Stimulated activated CD4-positive, alpha-beta T cell treated with anti-CD3 and anti-CD28 coated beads, Interleukin-1b, Interleukin-23, amount 100 ng/mL, for 4 hours (primary cell): ENCODE measurements around the gene C2CD2L.
"Not testable (repeated sequence)": the region's sequence is repeated elsewhere in the genome, so short reads cannot be mapped to it uniquely, and the experiment has no call there.

ENCODE experiments used
- DNase-seq, 2 donors: peaks; one replicate each; pipeline ENCODE4 v3.0.0-alpha.2; 2020; ENCODE audit warnings: low read depth in 2 of 2

C2CD2L gene

DNA sequence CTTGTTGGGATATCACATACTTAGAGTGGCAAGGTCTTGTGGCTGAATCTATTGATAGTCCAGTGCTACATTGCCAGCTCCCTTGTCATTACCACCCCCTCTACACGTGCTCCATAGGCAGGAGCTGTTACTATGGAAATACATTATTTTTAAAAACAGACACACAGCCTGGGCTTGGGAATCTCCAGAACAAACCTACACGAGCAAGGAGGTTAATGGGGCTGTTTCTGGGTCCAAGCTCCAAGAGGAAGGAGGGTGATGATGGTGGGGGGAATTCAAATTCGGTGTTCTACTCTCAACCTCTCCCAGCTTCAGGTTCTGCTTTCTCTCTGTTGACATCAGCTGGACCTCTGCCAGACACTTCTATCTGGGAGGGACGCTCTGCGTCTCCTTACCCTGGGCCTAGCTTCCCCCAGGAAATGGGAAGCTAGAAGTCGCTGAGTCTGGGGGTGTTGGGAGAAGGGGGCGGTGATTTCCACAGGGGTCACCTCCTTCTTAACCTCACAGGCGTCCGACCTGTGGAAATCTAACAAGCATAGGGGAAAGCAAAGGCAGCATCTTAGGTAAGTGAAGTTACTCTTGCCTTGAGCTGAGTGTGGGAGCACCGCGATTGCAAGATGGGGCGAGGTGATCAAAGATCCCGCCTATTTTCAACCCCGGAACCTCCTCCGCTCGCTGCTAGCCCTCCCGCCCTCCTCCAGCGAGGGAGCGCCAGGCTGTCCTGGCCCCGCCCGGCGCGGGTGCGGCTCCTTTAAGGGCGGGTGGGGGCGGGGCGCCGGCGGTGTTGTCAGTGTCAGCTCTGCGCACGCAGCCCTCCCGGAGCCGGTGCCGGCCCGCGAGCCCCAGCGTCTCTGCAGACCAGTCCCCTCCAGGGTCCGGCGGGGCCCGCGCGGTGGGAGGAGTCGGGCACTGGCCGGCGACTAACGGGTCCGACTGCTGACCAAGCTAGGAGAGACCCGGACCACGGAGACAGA, at the start of gene C2CD2L:
TSS of gene C2CD2L (plus strand) at position 781 of the 974 bp plus-strand sequence. CDS start 398 bp downstream, outside the sequence.
- peak; percentile 78 to 87 for DNase-seq

DNA sequence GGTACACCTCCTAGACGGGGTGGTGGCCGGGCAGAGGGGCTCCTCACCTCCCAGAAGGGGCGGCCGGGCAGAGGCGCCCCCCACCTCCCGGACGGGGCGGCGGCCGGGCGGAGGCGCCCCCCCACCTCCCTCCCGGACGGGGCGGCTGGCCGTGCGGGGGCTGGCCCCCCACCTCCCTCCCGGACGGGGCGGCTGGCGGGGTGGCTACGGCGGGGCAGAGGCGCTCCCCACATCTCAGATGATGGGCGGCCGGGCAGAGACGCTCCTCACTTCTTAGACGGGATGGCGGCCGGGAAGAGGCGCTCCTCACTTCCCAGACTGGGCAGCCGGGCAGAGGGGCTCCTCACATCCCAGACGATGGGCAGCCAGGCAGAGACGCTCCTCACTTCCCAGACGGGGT, 48.0 kb upstream of the C2CD2L start:
- not testable (repeated sequence) for DNase-seq

DNA sequence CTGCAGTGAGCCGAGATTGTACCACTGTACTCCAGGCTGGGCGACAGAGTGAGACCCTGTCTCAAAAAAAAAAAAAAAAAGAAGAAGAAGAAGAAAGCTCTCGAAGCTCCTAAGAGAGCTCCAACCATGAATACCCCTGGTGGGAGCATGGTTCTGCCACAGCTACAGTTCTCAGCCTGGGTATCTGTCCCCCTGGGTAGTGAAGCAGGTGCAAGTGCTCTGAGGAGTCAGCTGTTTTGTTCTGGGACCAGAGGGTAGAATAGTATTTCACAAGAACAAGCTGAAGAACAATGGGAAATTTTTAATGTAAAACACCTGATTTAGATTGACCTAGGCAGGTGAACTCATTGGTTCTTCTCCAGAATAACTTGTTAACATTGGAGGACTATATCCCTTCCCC, 45.9 kb upstream of the C2CD2L start:
- no peak for DNase-seq

DNA sequence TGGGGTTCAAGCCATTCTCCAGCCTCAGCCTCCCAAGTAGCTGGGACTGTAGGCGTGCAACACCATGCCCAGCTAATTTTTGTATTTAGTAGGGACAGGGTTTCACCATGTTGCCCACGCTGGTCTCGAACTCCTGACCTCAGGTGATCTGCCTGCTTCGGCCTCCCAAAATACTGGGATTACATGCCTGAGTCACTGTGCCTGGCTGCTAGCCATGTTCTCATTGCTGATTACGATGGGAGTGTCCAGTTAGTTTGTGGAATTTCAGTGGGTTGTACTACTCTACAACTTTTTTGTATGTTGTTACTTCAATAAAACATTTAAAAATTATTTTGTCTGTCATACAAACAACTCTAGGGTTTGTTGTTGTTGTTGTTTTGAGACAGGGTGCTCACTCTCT, 44.4 kb upstream of the C2CD2L start:
- no peak for DNase-seq

DNA sequence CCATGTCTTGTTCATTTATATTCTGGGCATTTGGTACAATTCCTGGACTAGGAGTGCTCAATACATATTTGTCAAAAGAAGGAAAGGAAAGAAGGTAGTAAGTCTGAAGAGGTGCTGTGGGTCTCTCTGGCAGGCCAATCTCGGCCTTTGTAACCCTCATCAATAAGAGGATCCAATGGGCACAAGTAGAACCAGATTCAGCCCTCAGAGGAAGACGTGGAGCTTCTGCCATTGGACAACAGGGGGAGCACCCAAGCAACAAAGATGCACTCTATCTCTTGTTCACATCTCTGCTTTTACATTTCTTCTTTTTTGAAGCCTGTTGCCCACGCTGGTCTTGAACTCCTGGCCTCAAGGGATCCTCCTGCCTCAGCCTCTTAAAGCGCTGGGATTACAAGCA, 41.8 kb upstream of the C2CD2L start:
- DNase-seq, result peak; percentile 9 to 31

- peak; percentile 97 for DNase-seq
These were observed 39.5 kb upstream of the C2CD2L start, which contains the start of gene VPS11 for GRCh38 chr11:119067371-119068222. Gene VPS11, plus strand, starts transcription at chr11:119067818. Its CDS starts 6 bp downstream, at chr11:119067824.

DNA sequence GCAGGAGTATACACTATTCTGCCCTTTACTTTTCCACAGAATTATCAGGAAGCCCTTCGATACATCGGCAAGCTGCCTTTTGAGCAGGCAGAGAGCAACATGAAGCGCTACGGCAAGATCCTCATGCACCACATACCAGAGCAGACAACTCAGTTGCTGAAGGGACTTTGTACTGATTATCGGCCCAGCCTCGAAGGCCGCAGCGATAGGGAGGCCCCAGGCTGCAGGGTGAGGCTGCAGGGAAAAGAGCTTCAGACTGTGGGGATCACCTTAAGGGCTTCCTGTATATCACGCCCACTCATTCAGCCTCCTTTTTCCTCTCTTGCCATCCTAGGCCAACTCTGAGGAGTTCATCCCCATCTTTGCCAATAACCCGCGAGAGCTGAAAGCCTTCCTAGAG, 29.3 kb upstream of the C2CD2L start:
- no peak for DNase-seq

GRCh38 chr11:119078675-119079420, 28.3 kb upstream of the C2CD2L start:
- no peak for DNase-seq

DNA sequence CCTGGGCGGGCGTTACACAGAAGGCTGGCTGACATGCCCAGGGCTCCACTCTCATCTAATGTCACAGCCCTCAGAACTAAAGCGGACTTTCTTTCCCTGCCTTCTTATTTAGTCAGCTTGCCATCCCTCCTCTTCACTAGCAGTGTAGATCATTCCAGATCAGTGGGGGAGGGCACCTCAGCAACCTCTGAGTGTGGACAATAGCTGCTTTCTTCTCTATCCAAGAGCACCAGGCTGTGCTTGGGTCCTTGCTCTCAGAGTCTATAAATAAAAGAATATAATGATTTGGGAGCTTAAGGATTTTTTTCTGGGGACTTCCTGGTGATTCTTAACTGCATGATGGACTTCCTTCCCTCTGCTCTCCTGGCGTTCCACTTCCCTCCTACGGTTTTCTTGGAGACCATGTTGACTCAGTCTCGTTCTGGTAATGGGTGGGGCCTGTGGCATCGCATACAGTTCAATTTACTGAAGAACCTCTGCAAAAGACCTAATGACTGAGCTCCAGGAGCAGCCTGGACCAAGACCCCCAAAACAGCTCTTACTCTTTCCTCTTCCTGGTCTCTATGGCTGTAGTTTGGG, 25.4 kb upstream of the C2CD2L start:
- no peak for DNase-seq

DNA sequence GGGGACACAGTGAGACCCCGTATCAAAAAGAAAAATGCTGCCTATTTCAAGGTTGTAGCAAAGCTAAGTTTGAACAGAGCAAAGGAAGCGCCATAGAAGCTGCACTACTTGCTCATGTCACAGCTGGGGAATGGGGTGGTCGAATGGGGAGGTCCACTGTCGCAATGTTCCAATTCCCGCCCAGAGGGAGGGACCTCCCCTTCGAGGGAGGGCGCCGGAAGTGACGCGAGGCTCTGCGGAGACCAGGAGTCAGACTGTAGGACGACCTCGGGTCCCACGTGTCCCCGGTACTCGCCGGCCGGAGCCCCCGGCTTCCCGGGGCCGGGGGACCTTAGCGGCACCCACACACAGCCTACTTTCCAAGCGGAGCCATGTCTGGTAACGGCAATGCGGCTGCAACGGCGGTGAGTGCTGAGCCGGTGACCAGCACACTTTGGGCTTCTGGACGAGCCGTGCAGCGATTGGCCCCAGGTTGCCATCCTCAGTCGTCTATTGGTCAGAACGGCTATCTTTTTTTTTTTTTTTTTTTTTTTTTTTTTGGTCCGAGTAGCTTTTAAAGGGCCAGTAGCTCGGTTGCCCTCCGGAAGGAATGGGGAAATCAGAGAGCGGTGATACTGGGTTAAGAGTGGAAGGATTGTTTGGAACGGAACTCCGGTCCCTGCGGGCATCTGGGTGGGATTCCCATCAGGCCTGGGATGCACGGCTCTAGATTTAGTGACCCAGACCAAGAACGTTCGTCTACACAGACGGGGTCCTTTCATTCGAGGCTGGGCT, 22.3 kb upstream of the C2CD2L start, which contains the start of gene HMBS:
TSS of gene HMBS (plus strand) at position 219 of the 774 bp plus-strand sequence. CDS start at position 372, 153 bp downstream.
- peak; percentile 80 to 85 for DNase-seq

DNA sequence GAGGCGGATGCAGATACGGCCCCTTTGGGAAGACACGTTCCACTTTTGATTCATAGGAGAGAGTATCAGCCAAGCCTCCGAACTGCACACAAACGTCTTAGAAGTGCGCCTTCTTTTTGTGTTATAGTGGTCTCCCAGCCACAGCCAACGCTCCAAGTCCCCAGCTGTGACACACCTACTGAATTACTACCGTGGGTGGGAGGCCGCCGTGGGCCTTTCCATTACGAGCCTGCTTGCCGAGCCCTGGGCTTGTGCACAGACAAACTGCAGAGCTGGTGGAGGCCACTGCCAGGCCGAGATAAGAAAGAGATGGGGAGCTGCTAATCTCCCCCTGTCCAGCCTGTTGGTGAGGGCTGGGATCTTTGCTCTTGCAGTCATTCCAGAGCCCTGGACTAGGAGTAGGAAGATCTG, 21.7 kb upstream of the C2CD2L start:
- peak; percentile 34 to 41 for DNase-seq

DNA sequence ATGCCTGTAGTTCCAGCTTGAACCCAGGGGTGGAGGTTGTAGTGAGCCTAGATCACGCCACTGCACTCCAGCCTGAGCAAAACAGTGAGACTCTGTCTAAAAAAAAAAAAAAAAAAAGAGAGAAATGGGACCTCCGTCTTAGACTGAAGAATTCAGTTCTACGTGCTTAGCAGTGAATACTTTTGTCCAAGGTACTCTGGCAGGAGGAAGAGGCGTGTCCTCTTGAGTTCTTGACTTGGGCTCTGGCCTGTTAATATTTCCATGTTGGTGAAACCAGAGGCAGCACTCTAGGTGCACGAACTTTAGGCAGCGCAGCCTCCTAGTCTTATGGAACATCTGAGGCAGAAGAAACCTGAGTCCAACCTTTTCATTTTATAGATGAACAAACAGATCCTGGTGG, 20.0 kb upstream of the C2CD2L start:
- no peak for DNase-seq

DNA sequence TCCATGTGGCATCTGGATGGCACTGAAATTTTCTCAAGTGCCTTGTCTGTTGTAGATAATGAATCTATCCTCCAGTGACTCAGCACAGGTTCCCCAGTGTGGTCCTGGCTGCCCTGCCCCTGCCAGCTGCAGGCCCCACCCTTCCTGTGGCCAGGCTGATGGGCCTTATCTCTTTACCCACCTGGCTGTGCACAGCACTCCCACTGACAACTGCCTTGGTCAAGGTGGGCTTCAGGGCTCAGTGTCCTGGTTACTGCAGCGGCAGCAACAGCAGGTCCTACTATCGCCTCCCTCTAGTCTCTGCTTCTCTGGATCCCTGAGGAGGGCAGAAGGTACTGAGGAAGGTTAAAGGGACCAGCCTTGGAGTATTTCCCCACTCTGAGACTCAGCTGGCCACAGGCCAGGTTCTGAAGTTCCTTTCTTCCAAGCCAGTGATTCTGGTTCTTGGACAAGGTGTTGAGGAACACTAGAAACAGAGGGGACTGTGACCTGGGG, 19.4 kb upstream of the C2CD2L start:
- DNase-seq, result no peak

DNA sequence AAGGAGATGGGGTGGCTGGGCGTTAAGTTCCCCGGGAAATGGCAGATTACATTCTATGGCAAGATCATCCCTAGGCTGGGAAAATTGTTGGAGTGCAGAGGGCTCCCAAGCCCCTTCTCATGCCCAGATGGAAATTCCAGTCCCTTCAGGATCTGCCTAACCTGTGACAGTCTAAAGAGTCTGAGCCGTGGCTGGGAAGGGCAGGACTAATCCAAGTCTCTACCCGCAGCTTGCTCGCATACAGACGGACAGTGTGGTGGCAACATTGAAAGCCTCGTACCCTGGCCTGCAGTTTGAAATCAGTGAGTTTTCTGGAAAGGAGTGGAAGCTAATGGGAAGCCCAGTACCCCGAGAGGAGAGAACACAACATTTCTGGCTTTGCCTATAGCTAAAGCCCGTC, 18.7 kb upstream of the C2CD2L start:
- DNase-seq, result no peak

DNA sequence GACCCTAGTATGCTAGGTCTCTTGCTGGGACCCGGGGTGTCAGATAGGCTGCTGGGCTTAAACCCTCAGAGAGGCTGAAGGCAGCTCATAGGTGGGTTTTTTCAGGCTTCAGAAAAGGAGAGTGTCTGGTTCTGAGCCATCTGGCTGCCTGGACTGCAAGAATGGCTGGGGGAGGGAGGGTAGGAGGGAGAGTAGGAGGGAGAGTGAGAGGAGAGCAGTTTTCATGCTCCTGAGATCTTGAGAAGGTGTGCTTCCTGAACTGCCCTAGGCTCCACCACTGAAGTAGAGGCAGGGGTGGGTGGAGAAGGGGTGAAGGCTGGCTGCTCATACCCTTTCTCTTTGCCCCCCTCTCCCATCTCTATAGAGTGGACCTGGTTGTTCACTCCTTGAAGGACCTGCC, 17.8 kb upstream of the C2CD2L start:
- no peak for DNase-seq

DNA sequence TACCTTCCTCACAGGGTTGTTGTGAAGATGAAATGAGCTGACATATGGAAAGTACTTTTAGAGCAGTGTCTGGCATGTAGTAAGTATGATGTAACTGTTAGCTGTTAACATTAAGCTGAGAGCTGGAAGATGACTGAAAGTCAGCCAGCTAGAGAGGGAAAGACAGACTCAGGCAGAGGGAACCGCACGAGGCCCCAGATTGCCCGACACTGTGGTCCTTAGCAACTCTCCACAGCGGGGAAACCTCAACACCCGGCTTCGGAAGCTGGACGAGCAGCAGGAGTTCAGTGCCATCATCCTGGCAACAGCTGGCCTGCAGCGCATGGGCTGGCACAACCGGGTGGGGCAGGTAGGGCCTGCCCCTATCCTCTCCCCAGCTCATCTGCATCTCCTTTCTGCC, 16.0 kb upstream of the C2CD2L start:
- DNase-seq, result no peak

DNA sequence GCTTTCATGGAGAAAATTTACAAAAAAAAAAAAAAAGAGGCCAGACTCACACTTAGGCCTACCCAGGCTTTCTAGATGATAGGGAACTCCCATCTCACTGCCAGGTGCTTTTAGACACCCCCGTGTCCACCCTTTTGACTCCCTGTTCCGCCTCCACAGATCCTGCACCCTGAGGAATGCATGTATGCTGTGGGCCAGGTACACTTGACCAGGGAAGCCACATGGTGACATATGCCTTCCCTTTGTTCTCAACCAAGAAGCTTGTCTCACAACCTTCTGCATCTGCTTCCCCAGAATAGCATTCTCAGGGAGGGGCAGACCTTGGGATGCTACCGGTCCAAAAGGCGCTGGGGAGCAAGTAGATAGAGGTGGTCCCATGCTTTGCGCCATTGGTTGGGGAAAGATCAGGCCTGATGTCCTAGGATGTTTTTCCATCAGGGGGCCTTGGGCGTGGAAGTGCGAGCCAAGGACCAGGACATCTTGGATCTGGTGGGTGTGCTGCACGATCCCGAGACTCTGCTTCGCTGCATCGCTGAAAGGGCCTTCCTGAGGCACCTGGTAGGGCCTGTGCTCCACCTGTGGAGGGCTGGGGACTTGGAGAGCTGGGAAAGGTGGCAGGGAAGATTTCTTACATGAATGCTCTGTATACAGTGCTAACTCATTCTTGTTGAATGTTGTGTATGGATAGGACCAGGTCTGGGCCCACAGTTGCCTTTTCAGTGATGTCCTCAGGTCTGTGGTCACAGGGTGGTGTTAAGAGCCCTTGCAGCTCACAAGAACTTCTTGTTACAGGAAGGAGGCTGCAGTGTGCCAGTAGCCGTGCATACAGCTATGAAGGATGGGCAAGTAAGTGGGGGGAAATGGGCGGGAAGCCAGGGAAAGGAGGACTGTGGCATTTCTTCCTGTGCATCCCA, 14.9 kb upstream of the C2CD2L start:
- DNase-seq, result no peak

DNA sequence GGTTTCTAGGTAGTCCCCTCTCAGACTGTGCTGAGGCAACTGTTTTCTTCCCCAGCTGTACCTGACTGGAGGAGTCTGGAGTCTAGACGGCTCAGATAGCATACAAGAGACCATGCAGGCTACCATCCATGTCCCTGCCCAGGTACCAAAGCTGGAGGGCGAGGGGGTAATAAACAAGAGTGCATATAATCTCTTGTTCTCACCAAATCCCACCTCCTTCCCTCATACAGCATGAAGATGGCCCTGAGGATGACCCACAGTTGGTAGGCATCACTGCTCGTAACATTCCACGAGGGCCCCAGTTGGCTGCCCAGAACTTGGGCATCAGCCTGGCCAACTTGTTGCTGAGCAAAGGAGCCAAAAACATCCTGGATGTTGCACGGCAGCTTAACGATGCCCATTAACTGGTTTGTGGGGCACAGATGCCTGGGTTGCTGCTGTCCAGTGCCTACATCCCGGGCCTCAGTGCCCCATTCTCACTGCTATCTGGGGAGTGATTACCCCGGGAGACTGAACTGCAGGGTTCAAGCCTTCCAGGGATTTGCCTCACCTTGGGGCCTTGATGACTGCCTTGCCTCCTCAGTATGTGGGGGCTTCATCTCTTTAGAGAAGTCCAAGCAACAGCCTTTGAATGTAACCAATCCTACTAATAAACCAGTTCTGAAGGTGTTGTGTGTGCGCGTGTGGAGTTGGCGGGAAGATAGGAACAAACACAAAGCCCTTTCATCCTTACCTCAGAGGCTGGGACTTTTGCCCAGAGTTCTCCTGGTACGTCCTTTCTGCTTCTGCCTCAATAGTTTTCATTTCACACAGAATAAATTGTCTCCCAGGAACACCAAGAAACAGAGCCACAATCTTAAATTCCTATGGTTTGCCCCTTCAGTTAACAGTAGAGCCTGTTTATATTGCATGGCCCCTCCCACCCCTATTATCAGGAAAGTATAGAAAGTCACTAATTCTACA, 14.0 kb upstream of the C2CD2L start:
- no peak for DNase-seq
